H1 (cell line): ENCODE data around the gene SV2C. TPM values are rescaled to one million over a fixed set of nuclear protein-coding genes. Genes with fewer than 3 reads are reported as not detected.

Experiments used
- ATF2 ChIP-seq: IDR thresholded peaks from 2 replicates; pipeline ENCODE4 v1.6.1; 2012; ENCODE audit warnings: low read length, inconsistent platforms
- CEBPB ChIP-seq: IDR thresholded peaks from 2 replicates; pipeline ENCODE4 v1.6.1; 2012; ENCODE audit warnings: low read depth, low read length
- GTF2F1 ChIP-seq: IDR thresholded peaks from 2 replicates; pipeline ENCODE4 v1.6.1; 2012; ENCODE audit warnings: low read depth, low read length, improper control_type of control experiment, borderline replicate concordance
- JUN ChIP-seq: IDR thresholded peaks from 2 replicates; pipeline ENCODE4 v1.6.1; 2011; ENCODE audit warnings: low read depth, mild to moderate bottlenecking, improper control_type of control experiment, low read length
- RAD21 ChIP-seq, 2 experiments: IDR thresholded peaks in 1 of 2; conservative IDR thresholded peaks in 1 of 2; 2 replicates each; pipeline ENCODE4 v1.6.1; 2011; ENCODE audit warnings: low read depth in 2 of 2, low read length in 2 of 2, improper control_type of control experiment in 1 of 2, inconsistent platforms in 1 of 2, mild to moderate bottlenecking in 1 of 2, moderate library complexity in 1 of 2
- RXRA ChIP-seq: IDR thresholded peaks from 2 replicates; pipeline ENCODE4 v1.6.1; 2011; ENCODE audit warnings: low read depth, mild to moderate bottlenecking, low read length, moderate library complexity; ENCODE audit not compliant: insufficient read depth
- SUZ12 ChIP-seq: fragments of 200-600 bp; sonication (generic); IDR thresholded peaks from 2 replicates; pipeline ENCODE4 v1.6.1; 2012; ENCODE audit warnings: mild to moderate bottlenecking, inconsistent platforms, low read length, moderate library complexity, mixed read lengths
- polyA plus RNA-seq, 7 experiments: library from polyadenylated mRNA; depleted of rRNA in 3 of 7; stranded (reverse) in 5 of 7; unstranded in 2 of 7; fragments of >200 nt in 5 of 7; fragments of 200-250 nt in 2 of 7; gene quantifications; 1 replicate in 5 of 7; 2 replicates in 1 of 7; 4 replicates in 1 of 7; pipeline versions ENCODE4 v1.2.1 to v1.2.3, GENCODE V29; 2011 to 2013; ENCODE audit warnings: missing spikeins in 2 of 7, mixed read lengths in 2 of 7
- total RNA-seq: library from RNA; stranded (reverse); fragmentation: NEBNext Ultra II Directional; extraction: Animal tissue kit (Norgen Biotek cat#: 25700); gene quantifications from 2 replicates; pipeline ENCODE4 v1.2.1, GENCODE V29; 2021

The SV2C gene
- total and polyA plus RNA-seq, 2 of the 8 experiments (the other 6 are each of a cell fraction or from before 2014, with no cell fraction given) = 0.08 to 0.24 TPM

GRCh38 chr5:76305269-76305668 lies 222.1 kb downstream of the SV2C start (continued):
- TF ChIP-seq ATF2 (no peak), RXRA (no peak), CEBPB (no peak), JUN (no peak), SUZ12 (no peak), GTF2F1 (no peak), RAD21 (IDR thresholded peaks at IDR 0.05 in 1 of 2, conservative IDR thresholded peaks at IDR 0.05 in 1 of 2; ENCODE audit: low read depth in 2 of 2, low read length in 2 of 2) (no peak)
